SU-DHL-6 (cell line): Measurements from ENCODE around the gene STPG4.

ENCODE experiments used
- H2AFZ ChIP-seq: fragments of 200-600 bp; sonication (generic); 2 replicates; pipeline ENCODE4 v1.6.1; 2014; ENCODE audit warnings: low read depth, mild to moderate bottlenecking, moderate library complexity, mixed read lengths, antibody characterized with exemption, low read length; ENCODE audit not compliant: severe bottlenecking
- H3F3A ChIP-seq: fragments of 200-600 bp; shearing (Covaris generic); 2 replicates; pipeline ENCODE4 v1.6.0; 2016; ENCODE audit warnings: antibody characterized with exemption, mild to moderate bottlenecking; ENCODE audit not compliant: insufficient read depth
- H3K27ac ChIP-seq: fragments of 200-600 bp; sonication (generic); 2 replicates; pipeline ENCODE4 v1.5.1; 2016; ENCODE audit warnings: low read depth, mild to moderate bottlenecking, low read length, moderate library complexity, mixed read lengths
- H3K27me3 ChIP-seq: fragments of 200-600 bp; sonication (generic), shearing (Covaris generic); 2 replicates; pipeline ENCODE4 v1.6.0; 2014; ENCODE audit warnings: mild to moderate bottlenecking, low read length
- H3K36me3 ChIP-seq: fragments of 200-600 bp; sonication (generic); 2 replicates; pipeline ENCODE4 v1.6.1; 2014; ENCODE audit warnings: mild to moderate bottlenecking, low read length, mixed read lengths
- H3K4me2 ChIP-seq: fragments of 300-600, 200-600 bp; shearing (Covaris generic), sonication (generic); 2 replicates; pipeline ENCODE4 v1.6.0; 2014; ENCODE audit warnings: low read length, low read depth, mild to moderate bottlenecking; ENCODE audit not compliant: poor library complexity, severe bottlenecking
- H3K4me3 ChIP-seq: fragments of 200-600 bp; sonication (generic); 2 replicates; pipeline ENCODE4 v1.5.1; 2014; ENCODE audit warnings: antibody characterized with exemption, low read length, mild to moderate bottlenecking, mixed read lengths; ENCODE audit not compliant: insufficient read depth, poor library complexity, severe bottlenecking
- H3K79me2 ChIP-seq: fragments of 200-600 bp; sonication (generic); 2 replicates; pipeline ENCODE4 v1.6.1; 2014; ENCODE audit warnings: mild to moderate bottlenecking, low read length, moderate library complexity; ENCODE audit not compliant: insufficient read depth
- H3K9ac ChIP-seq: fragments of 200-600 bp; sonication (generic); 2 replicates; pipeline ENCODE4 v1.7.0; 2014; ENCODE audit warnings: mild to moderate bottlenecking, low read length
- H3K9me2 ChIP-seq: fragments of 200-600 bp; sonication (generic); replicated peaks from 2 replicates; pipeline ENCODE4 v1.6.1; 2014; ENCODE audit warnings: low read length; ENCODE audit not compliant: insufficient read depth
- H3K9me3 ChIP-seq: fragments of 200-600 bp; sonication (generic); 2 replicates; pipeline ENCODE4 v1.6.1; 2014; ENCODE audit warnings: low read length, mixed read lengths; ENCODE audit not compliant: insufficient read depth
- H4K20me1 ChIP-seq: fragments of 200-600 bp; sonication (generic); 2 replicates; pipeline ENCODE4 v1.6.1; 2014; ENCODE audit warnings: low read depth, mild to moderate bottlenecking, antibody characterized with exemption, low read length, moderate library complexity, mixed read lengths
- CTCF ChIP-seq: fragments of 200-600 bp; sonication (generic); IDR thresholded peaks from one replicate; pipeline ENCODE4 v1.5.1; 2017; ENCODE audit warnings: antibody characterized with exemption, mild to moderate bottlenecking, low read length, moderate library complexity; ENCODE audit not compliant: insufficient read depth, poor library complexity, severe bottlenecking
- EZH2phosphoT487 ChIP-seq: fragments of 200-600 bp; sonication (generic), shearing (Covaris generic); conservative IDR thresholded peaks from 2 replicates; pipeline ENCODE4 v1.6.1; 2018; ENCODE audit warnings: mild to moderate bottlenecking, antibody characterized with exemption, low read length, moderate library complexity, mixed read lengths

STPG4 gene

GRCh38 chr2:47086054-47086471, 69.0 kb downstream of the STPG4 start:
- H3K9ac ChIP-seq, result no peak overlapping the region
- H3K79me2 ChIP-seq, result no peaks in the 10 kb centered on the region
- H2AFZ ChIP-seq, result no peak overlapping the region
- no peaks in the 10 kb centered on the region for H4K20me1 ChIP-seq
- TF ChIP-seq EZH2phosphoT487 (no peak), CTCF (no peak)
- H3K4me3 ChIP-seq, result no peak overlapping the region
- H3K36me3 ChIP-seq, result no peaks in the 10 kb centered on the region
- H3K9me2 ChIP-seq, result no peaks in the 10 kb centered on the region
- H3K9me3 ChIP-seq, result no peaks in the 10 kb centered on the region
- H3K4me2 ChIP-seq, result no peak overlapping the region
- no peaks in the 10 kb centered on the region for H3K27me3 ChIP-seq
- no peak overlapping the region for H3K27ac ChIP-seq
- no peaks in the 10 kb centered on the region for H3F3A ChIP-seq

GRCh38 chr2:47083886-47084687, 71.0 kb downstream of the STPG4 start:
- Histone ChIP-seq H3K27ac (no peak overlapping the region), H3K36me3 (no peaks in the 10 kb centered on the region), H3K9me3 (no peaks in the 10 kb centered on the region), H3K4me3 (no peak overlapping the region), H3K79me2 (no peaks in the 10 kb centered on the region), H3F3A (no peaks in the 10 kb centered on the region), H3K4me2 (no peak overlapping the region), H3K27me3 (no peaks in the 10 kb centered on the region), H2AFZ (no peak overlapping the region), H3K9me2 (no peaks in the 10 kb centered on the region), H3K9ac (no peak overlapping the region), H4K20me1 (no peaks in the 10 kb centered on the region)
- TF ChIP-seq EZH2phosphoT487 (no peak), CTCF (no peak)

- Histone ChIP-seq H3K4me3 (no peak overlapping the region), H3K27ac (no peak overlapping the region), H3K9ac (no peak overlapping the region), H4K20me1 (no peaks in the 10 kb centered on the region), H3K27me3 (no peaks in the 10 kb centered on the region), H3K79me2 (no peaks in the 10 kb centered on the region), H3K9me2 (no peaks in the 10 kb centered on the region), H2AFZ (no peak overlapping the region), H3K36me3 (no peaks in the 10 kb centered on the region), H3F3A (no peaks in the 10 kb centered on the region), H3K4me2 (no peak overlapping the region), H3K9me3 (no peaks in the 10 kb centered on the region)
- TF ChIP-seq EZH2phosphoT487 (no peak), CTCF (no peak)
Observed at GRCh38 chr2:47083485-47083884, 71.6 kb downstream of the STPG4 start.
